ENCODE data around the gene ROCK2. TPM values are rescaled to one million over a fixed set of nuclear protein-coding genes. Genes with fewer than 3 reads are reported as not detected.
A peak's percentile ranks its signal among the peaks of the same experiment; 100 is the strongest.

ROCK2 gene
- total RNA-seq, result 10 to 100 TPM; 15.0 to 17.6 TPM
- total RNA-seq, result 63.5 to 93.6 reads per million in 2 donors

GRCh38 chr2:11344342-11344955 is at the start of gene ROCK2:
ROCK2 (minus strand) TSS chr2:11344636; CDS start chr2:11344136, 500 bp downstream.
- Mint-ChIP-seq H3K36me3 (ENCODE audit: low read depth) (peaks cover 2% of the 10 kb centered on the region), H3K27ac (peak within 1 kb of the TSS; percentile 91), H3K27me3 (no peaks in the 10 kb centered on the region), H3K4me3 (peak within 1 kb of the TSS; percentile 99), H3K4me1 (peaks cover 18% of the 10 kb centered on the region)
- ATAC-seq (peak; percentile 74), DNase-seq (peak; percentile 35 to 60 (median 59))
- H3K9me3 ChIP-seq (ENCODE audit: control insufficient read depth, low read length, poor library complexity, severe bottlenecking), result no peaks in the 10 kb centered on the region

GRCh38 chr2:11393711-11394236 is 49.3 kb upstream of the ROCK2 start:
- no peak overlapping the region for H3K27ac Mint-ChIP-seq
- H3K9me3 ChIP-seq (ENCODE audit: control insufficient read depth, low read length, poor library complexity, severe bottlenecking), result no peaks in the 10 kb centered on the region
- ATAC-seq (no peak), DNase-seq (no peak)
- H3K36me3 Mint-ChIP-seq (ENCODE audit: low read depth), result peaks cover 2% of the 10 kb centered on the region
- no peaks in the 10 kb centered on the region for H3K4me1 Mint-ChIP-seq
- no peak overlapping the region for H3K4me3 Mint-ChIP-seq
- peaks cover 29% of the 10 kb centered on the region for H3K27me3 Mint-ChIP-seq

- ATAC-seq, result no peak
- Mint-ChIP-seq H3K4me1 (no peaks in the 10 kb centered on the region), H3K4me3 (no peak overlapping the region), H3K27ac (no peak overlapping the region), H3K36me3 (ENCODE audit: low read depth) (peaks cover 2% of the 10 kb centered on the region), H3K27me3 (peaks cover 19% of the 10 kb centered on the region)
- H3K9me3 ChIP-seq (ENCODE audit: control insufficient read depth, low read length, poor library complexity, severe bottlenecking), result no peaks in the 10 kb centered on the region
- DNase-seq, result no peak
Measured at GRCh38 chr2:11391942-11392266, 47.5 kb upstream of the ROCK2 start.

GRCh38 chr2:11390399-11390658 is 45.9 kb upstream of the ROCK2 start:
- no peak for DNase-seq
- Mint-ChIP-seq H3K4me3 (no peak overlapping the region), H3K36me3 (ENCODE audit: low read depth) (peaks cover 2% of the 10 kb centered on the region), H3K27ac (no peak overlapping the region), H3K27me3 (peaks cover 23% of the 10 kb centered on the region), H3K4me1 (no peaks in the 10 kb centered on the region)
- H3K9me3 ChIP-seq (ENCODE audit: control insufficient read depth, low read length, poor library complexity, severe bottlenecking), result no peaks in the 10 kb centered on the region
- ATAC-seq, result no peak

GRCh38 chr2:11389551-11390398 is 45.3 kb upstream of the ROCK2 start:
- H3K9me3 ChIP-seq (ENCODE audit: control insufficient read depth, low read length, poor library complexity, severe bottlenecking), result no peaks in the 10 kb centered on the region
- DNase-seq, result no peak
- Mint-ChIP-seq H3K27me3 (peaks cover 23% of the 10 kb centered on the region), H3K27ac (no peak overlapping the region), H3K4me3 (no peak overlapping the region), H3K36me3 (ENCODE audit: low read depth) (peaks cover 2% of the 10 kb centered on the region), H3K4me1 (no peaks in the 10 kb centered on the region)
- no peak for ATAC-seq

GRCh38 chr2:11389052-11389420 is 44.6 kb upstream of the ROCK2 start:
- Mint-ChIP-seq H3K4me1 (no peaks in the 10 kb centered on the region), H3K27me3 (peaks cover 23% of the 10 kb centered on the region), H3K27ac (no peak overlapping the region), H3K36me3 (ENCODE audit: low read depth) (peaks cover 2% of the 10 kb centered on the region), H3K4me3 (no peak overlapping the region)
- H3K9me3 ChIP-seq (ENCODE audit: control insufficient read depth, low read length, poor library complexity, severe bottlenecking), result no peaks in the 10 kb centered on the region
- DNase-seq (no peak), ATAC-seq (no peak)

GRCh38 chr2:11388262-11389051 is 44.0 kb upstream of the ROCK2 start:
- Mint-ChIP-seq H3K4me1 (no peaks in the 10 kb centered on the region), H3K27ac (no peak overlapping the region), H3K27me3 (peaks cover 23% of the 10 kb centered on the region), H3K36me3 (ENCODE audit: low read depth) (peaks cover 2% of the 10 kb centered on the region), H3K4me3 (no peak overlapping the region)
- DNase-seq (no peak), ATAC-seq (no peak)
- no peaks in the 10 kb centered on the region for H3K9me3 ChIP-seq (ENCODE audit: control insufficient read depth, low read length, poor library complexity, severe bottlenecking)

- no peaks in the 10 kb centered on the region for H3K9me3 ChIP-seq (ENCODE audit: control insufficient read depth, low read length, poor library complexity, severe bottlenecking)
- Mint-ChIP-seq H3K27me3 (peaks cover 23% of the 10 kb centered on the region), H3K27ac (no peak overlapping the region), H3K4me3 (no peak overlapping the region), H3K4me1 (no peaks in the 10 kb centered on the region), H3K36me3 (ENCODE audit: low read depth) (peaks cover 2% of the 10 kb centered on the region)
- DNase-seq (no peak), ATAC-seq (no peak)
Measured at GRCh38 chr2:11387843-11388242, 43.4 kb upstream of the ROCK2 start.

- DNase-seq (no peak), ATAC-seq (no peak)
- peaks cover 2% of the 10 kb centered on the region for H3K36me3 Mint-ChIP-seq (ENCODE audit: low read depth)
- H3K27ac Mint-ChIP-seq, result no peak overlapping the region
- no peaks in the 10 kb centered on the region for H3K4me1 Mint-ChIP-seq
- H3K27me3 Mint-ChIP-seq, result peaks cover 23% of the 10 kb centered on the region
- H3K9me3 ChIP-seq (ENCODE audit: control insufficient read depth, low read length, poor library complexity, severe bottlenecking), result no peaks in the 10 kb centered on the region
- no peak overlapping the region for H3K4me3 Mint-ChIP-seq
Measured at GRCh38 chr2:11387100-11387390, 42.6 kb upstream of the ROCK2 start.

- peaks cover 2% of the 10 kb centered on the region for H3K4me1 Mint-ChIP-seq
Measured at GRCh38 chr2:11385847-11386246, 41.4 kb upstream of the ROCK2 start.

GRCh38 chr2:11385216-11385615 is 40.8 kb upstream of the ROCK2 start:
- no peak for ATAC-seq
- no peak overlapping the region for H3K4me3 Mint-ChIP-seq
- H3K27ac Mint-ChIP-seq, result no peak overlapping the region

More at GRCh38 chr2:11385847-11386246, 41.4 kb upstream of the ROCK2 start:
- Mint-ChIP-seq H3K4me3 (no peak overlapping the region), H3K36me3 (ENCODE audit: low read depth) (no peaks in the 10 kb centered on the region), H3K27me3 (peaks cover 16% of the 10 kb centered on the region), H3K27ac (no peak overlapping the region)
- DNase-seq (no peak), ATAC-seq (no peak)
- no peaks in the 10 kb centered on the region for H3K9me3 ChIP-seq (ENCODE audit: control insufficient read depth, low read length, poor library complexity, severe bottlenecking)

GRCh38 chr2:11379558-11379957 is 35.1 kb upstream of the ROCK2 start:
- Mint-ChIP-seq H3K36me3 (ENCODE audit: low read depth) (no peaks in the 10 kb centered on the region), H3K4me1 (peaks cover 2% of the 10 kb centered on the region), H3K4me3 (no peak overlapping the region), H3K27ac (no peak overlapping the region), H3K27me3 (no peaks in the 10 kb centered on the region)
- no peaks in the 10 kb centered on the region for H3K9me3 ChIP-seq (ENCODE audit: control insufficient read depth, low read length, poor library complexity, severe bottlenecking)
- ATAC-seq, result no peak
- DNase-seq, result no peak

More at GRCh38 chr2:11385216-11385615, 40.8 kb upstream of the ROCK2 start:
- Mint-ChIP-seq H3K4me1 (peaks cover 2% of the 10 kb centered on the region), H3K27me3 (peaks cover 16% of the 10 kb centered on the region), H3K36me3 (ENCODE audit: low read depth) (no peaks in the 10 kb centered on the region)
- DNase-seq, result no peak
- H3K9me3 ChIP-seq (ENCODE audit: control insufficient read depth, low read length, poor library complexity, severe bottlenecking), result no peaks in the 10 kb centered on the region

GRCh38 chr2:11377928-11378545 is 33.6 kb upstream of the ROCK2 start:
- H3K9me3 ChIP-seq (ENCODE audit: control insufficient read depth, low read length, poor library complexity, severe bottlenecking), result no peaks in the 10 kb centered on the region
- no peak overlapping the region for H3K4me3 Mint-ChIP-seq
- ATAC-seq, result no peak

More at GRCh38 chr2:11377928-11378545, 33.6 kb upstream of the ROCK2 start:
- Mint-ChIP-seq H3K27ac (no peak overlapping the region), H3K36me3 (ENCODE audit: low read depth) (no peaks in the 10 kb centered on the region), H3K27me3 (peaks cover 4% of the 10 kb centered on the region), H3K4me1 (peaks cover 2% of the 10 kb centered on the region)
- no peak for DNase-seq

Data from T-helper 17 cell (primary cell).